ENCODE measurements around the gene PLA2G4C. TPM values are rescaled to one million over a fixed set of nuclear protein-coding genes. Genes with fewer than 3 reads are reported as not detected.
A peak's percentile ranks its signal among the peaks of the same experiment; 100 is the strongest.

The PLA2G4C gene
- total RNA-seq, 1 donor from 2014 or later: 0.26 TPM

DNA sequence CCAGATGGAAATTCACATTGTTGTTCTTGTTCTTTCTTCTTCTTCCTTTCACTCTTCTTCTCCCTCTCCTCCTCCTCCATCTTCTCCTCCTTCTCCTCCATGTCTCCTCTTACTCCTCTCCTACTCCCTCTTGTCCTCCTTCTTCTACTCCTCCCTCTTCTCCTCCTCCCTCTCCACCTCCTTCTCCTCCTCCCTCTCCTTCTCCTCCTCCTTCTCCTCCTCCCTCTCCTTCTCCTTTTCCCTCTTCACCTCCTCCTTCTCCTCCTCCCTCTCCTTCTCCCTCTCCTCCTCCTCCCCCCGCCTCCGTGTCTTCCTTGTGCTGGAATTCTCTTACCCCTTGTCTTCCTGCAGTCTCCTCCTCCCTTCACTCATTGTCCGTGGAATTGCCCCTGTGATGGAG, 85.1 kb downstream of the PLA2G4C start:
- no peak for DNase-seq (ENCODE audit: low spot score, unreplicated experiment)
- Mint-ChIP-seq H3K27ac (no peak overlapping the region), H3K4me1 (ENCODE audit: low read depth) (no peaks in the 10 kb centered on the region), H3K9me3 (ENCODE audit: low read depth) (no peaks in the 10 kb centered on the region), H3K36me3 (ENCODE audit: insufficient read depth) (no peaks in the 10 kb centered on the region), H3K27me3 (peaks cover 63% of the 10 kb centered on the region), H3K4me3 (ENCODE audit: low read depth) (no peak overlapping the region)
- TF ChIP-seq, protein P1, sequence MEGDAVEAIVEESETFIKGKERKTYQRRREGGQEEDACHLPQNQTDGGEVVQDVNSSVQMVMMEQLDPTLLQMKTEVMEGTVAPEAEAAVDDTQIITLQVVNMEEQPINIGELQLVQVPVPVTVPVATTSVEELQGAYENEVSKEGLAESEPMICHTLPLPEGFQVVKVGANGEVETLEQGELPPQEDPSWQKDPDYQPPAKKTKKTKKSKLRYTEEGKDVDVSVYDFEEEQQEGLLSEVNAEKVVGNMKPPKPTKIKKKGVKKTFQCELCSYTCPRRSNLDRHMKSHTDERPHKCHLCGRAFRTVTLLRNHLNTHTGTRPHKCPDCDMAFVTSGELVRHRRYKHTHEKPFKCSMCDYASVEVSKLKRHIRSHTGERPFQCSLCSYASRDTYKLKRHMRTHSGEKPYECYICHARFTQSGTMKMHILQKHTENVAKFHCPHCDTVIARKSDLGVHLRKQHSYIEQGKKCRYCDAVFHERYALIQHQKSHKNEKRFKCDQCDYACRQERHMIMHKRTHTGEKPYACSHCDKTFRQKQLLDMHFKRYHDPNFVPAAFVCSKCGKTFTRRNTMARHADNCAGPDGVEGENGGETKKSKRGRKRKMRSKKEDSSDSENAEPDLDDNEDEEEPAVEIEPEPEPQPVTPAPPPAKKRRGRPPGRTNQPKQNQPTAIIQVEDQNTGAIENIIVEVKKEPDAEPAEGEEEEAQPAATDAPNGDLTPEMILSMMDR (IDR thresholded peaks at IDR 0.05; ENCODE audit: unreplicated experiment): no peak

DNA sequence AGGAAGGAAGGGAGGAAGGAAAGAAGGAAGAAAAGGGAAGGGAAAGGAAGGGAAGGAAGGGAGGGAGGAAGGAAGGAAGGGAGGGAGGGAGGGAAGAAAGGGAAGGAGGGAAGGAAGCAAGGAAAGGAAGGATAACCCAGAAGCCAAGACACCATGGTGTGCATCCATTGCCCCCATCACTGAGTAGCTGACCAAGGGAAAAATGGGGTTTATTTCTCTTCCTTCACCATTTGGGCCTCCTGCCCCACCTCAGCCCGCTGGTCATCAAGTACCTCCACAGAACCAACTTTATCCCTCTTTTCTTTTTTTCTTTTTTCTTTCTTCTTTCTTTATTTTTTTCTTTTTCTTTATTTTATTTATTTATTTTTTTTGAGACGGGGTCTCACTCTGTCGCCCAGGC, 87.1 kb downstream of the PLA2G4C start:
- peaks cover 63% of the 10 kb centered on the region for H3K27me3 Mint-ChIP-seq
- no peaks in the 10 kb centered on the region for H3K4me1 Mint-ChIP-seq (ENCODE audit: low read depth)

DNA sequence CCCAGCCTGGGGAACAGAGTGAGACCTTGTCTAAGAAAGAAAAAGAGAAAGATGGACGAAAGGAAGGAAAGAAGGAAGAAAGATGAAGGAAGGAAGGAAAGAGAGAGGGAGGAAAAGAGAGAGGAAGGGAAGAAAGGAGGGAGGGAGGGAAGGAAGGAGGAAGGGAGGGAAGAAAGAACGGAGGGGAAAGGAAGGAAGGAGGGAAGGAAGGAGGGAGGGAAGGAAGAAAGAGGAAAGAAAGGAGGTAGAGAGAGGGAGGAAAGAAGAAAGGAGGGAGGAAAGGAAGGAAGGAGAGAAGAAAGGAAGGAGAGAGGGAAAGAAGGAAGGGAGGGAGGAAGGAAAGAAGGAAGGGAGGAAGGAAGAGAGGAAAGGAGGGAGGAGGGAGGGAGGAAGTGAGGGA, 87.6 kb downstream of the PLA2G4C start:
- no peaks in the 10 kb centered on the region for H3K4me1 Mint-ChIP-seq (ENCODE audit: low read depth)
- TF ChIP-seq, protein P1 (IDR thresholded peaks at IDR 0.05; ENCODE audit: unreplicated experiment): no peak
- no peak overlapping the region for H3K4me3 Mint-ChIP-seq (ENCODE audit: low read depth)
- H3K27me3 Mint-ChIP-seq: peaks cover 67% of the 10 kb centered on the region
- H3K36me3 Mint-ChIP-seq (ENCODE audit: insufficient read depth): no peaks in the 10 kb centered on the region
- H3K9me3 Mint-ChIP-seq (ENCODE audit: low read depth): no peaks in the 10 kb centered on the region
- DNase-seq (ENCODE audit: low spot score, unreplicated experiment): no peak
- H3K27ac Mint-ChIP-seq: no peak overlapping the region

More for the DNA sequence above, 87.1 kb downstream of the PLA2G4C start:
- TF ChIP-seq, protein P1 (IDR thresholded peaks at IDR 0.05; ENCODE audit: unreplicated experiment): no peak
- DNase-seq (ENCODE audit: low spot score, unreplicated experiment): no peak
- Mint-ChIP-seq H3K27ac (no peak overlapping the region), H3K9me3 (ENCODE audit: low read depth) (no peaks in the 10 kb centered on the region), H3K4me3 (ENCODE audit: low read depth) (no peak overlapping the region), H3K36me3 (ENCODE audit: insufficient read depth) (no peaks in the 10 kb centered on the region)

DNA sequence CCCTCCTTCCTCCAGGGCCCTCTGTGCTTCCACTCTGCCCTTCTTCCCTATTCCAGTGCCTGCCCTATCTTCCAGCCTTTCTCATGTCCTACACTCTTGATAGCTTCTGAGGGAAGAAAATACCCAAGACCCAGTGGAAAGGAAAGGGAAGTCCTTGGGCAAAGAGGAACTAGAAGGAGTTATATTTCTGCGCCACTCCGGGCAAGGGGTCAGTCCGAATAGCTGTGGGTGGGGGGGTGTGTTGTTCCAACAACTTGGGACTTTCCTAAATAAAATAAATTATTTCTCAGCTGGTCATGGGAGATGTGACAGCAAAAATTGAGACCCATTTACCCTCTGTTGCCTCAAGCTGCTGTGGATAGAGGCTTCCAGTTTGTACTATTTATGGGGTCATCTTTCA, 89.9 kb downstream of the PLA2G4C start:
- Mint-ChIP-seq H3K27me3 (peaks cover 69% of the 10 kb centered on the region), H3K4me3 (ENCODE audit: low read depth) (no peak overlapping the region), H3K27ac (peak overlapping the region; percentile 42), H3K4me1 (ENCODE audit: low read depth) (no peaks in the 10 kb centered on the region), H3K9me3 (ENCODE audit: low read depth) (no peaks in the 10 kb centered on the region), H3K36me3 (ENCODE audit: insufficient read depth) (no peaks in the 10 kb centered on the region)
- no peak for DNase-seq (ENCODE audit: low spot score, unreplicated experiment)
- TF ChIP-seq, protein P1 (IDR thresholded peaks at IDR 0.05; ENCODE audit: unreplicated experiment): no peak

DNA sequence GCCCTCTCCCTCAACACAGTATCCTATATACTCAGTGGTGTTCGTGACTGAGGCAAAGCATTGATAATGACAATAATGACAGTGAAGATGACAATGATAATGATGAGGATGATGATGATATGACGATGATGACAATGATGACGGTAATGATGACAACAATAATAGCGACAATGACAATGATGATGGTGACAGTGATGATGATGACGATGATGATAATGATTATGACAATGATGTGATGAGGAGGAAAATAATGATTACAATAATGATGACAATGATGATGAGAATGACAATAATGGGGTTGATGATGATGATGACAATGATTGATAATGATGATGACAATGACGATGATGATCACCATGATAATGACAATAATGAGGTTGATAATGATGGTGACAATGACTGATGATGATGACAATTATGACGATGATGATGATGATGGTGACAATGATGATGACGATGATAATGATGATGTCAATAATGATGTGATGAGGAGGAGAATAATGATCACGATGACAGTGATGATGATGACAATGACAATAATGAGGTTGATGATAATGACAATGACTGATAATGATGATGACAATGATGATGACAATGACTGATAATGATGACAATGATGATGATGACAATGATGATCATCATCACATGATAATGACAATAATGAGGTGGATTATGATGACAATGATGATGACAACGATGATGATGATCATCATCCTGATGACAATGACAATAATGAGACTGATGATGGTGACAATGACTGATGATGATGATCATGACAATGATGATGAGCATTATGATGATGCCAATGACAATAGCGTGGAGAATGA, 99.5 kb downstream of the PLA2G4C start:
- Mint-ChIP-seq H3K9me3 (ENCODE audit: low read depth) (peaks cover 4% of the 10 kb centered on the region), H3K4me1 (ENCODE audit: low read depth) (no peaks in the 10 kb centered on the region), H3K27me3 (peaks cover 19% of the 10 kb centered on the region), H3K36me3 (ENCODE audit: insufficient read depth) (no peaks in the 10 kb centered on the region), H3K4me3 (ENCODE audit: low read depth) (no peak overlapping the region), H3K27ac (no peak overlapping the region)
- TF ChIP-seq, protein P1 (IDR thresholded peaks at IDR 0.05; ENCODE audit: unreplicated experiment): no peak
- no peak for DNase-seq (ENCODE audit: low spot score, unreplicated experiment)

All from progenitor cell of endocrine pancreas (in vitro differentiated cells).